ENCODE measurements around the gene MAPK14. TPM values are rescaled to one million over a fixed set of nuclear protein-coding genes. Genes with fewer than 3 reads are reported as not detected.

Gene MAPK14
- total RNA-seq, 1 donor from 2014 or later, result 24.5 TPM

- intact Hi-C loops (cut with micrococcal nuclease), result no loop called here
- H3K9me3 ChIP-seq (replicated peaks), result peaks cover 10% of the 10 kb centered on the region
These were observed 132.6 kb downstream of the MAPK14 start for GRCh38 chr6:36160147-36160760.

More at GRCh38 chr6:36160147-36160760, 132.6 kb downstream of the MAPK14 start:
- no peaks in the 10 kb centered on the region for H3K36me3 ChIP-seq
- no peak for TF ChIP-seq CTCF (IDR thresholded peaks at IDR 0.05; ENCODE audit: borderline replicate concordance)
- H3K27ac ChIP-seq (replicated peaks), result no peak overlapping the region
- DNase-seq, result no peak
- no peaks in the 10 kb centered on the region for H3K4me1 ChIP-seq
- no peaks in the 10 kb centered on the region for H3K27me3 ChIP-seq (ENCODE audit: low read depth)
- H3K4me3 ChIP-seq, result no peak overlapping the region

Other genes starting within 250 kb of the MAPK14 start
- not detected for gene CLPSL1, start 246.8 kb upstream of the MAPK14 start, total RNA-seq
- gene CLPS, start 230.5 kb upstream of the MAPK14 start, total RNA-seq, result not detected
- not detected for gene LHFPL5, start 222.5 kb upstream of the MAPK14 start, total RNA-seq
- gene SRPK1, start 106.7 kb upstream of the MAPK14 start, total RNA-seq, result 18.4 TPM
- not detected for gene SLC26A8, start 3.2 kb upstream of the MAPK14 start, total RNA-seq
- 0.33 TPM for gene MAPK13, start 102.7 kb downstream of the MAPK14 start, total RNA-seq
- gene BRPF3, start 168.9 kb downstream of the MAPK14 start, total RNA-seq, result 18.0 TPM
- gene PNPLA1, start 242.3 kb downstream of the MAPK14 start, total RNA-seq, result not detected